Measurements from ENCODE around the gene HOXA11.

DNA sequence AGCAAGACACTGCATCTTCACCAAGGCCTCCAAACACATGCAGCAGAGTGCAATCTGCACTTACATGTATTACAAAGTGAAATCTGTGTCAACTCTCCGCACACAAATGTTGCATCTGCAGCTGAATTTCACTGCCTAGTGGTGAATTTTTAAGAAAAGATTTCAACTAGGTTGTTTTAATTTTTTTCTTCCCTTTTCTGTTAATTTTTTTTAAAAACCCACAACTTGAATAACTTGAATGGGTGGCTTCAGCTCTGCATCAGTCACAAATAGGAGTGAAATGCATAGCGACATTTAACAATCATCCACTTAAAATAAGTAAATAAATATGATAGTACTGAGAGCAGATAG is 8.9 kb upstream of the HOXA11 start:
- no peak for TF ChIP-seq POLR2A (IDR thresholded peaks at IDR 0.05)
- TF ChIP-seq, protein P1, sequence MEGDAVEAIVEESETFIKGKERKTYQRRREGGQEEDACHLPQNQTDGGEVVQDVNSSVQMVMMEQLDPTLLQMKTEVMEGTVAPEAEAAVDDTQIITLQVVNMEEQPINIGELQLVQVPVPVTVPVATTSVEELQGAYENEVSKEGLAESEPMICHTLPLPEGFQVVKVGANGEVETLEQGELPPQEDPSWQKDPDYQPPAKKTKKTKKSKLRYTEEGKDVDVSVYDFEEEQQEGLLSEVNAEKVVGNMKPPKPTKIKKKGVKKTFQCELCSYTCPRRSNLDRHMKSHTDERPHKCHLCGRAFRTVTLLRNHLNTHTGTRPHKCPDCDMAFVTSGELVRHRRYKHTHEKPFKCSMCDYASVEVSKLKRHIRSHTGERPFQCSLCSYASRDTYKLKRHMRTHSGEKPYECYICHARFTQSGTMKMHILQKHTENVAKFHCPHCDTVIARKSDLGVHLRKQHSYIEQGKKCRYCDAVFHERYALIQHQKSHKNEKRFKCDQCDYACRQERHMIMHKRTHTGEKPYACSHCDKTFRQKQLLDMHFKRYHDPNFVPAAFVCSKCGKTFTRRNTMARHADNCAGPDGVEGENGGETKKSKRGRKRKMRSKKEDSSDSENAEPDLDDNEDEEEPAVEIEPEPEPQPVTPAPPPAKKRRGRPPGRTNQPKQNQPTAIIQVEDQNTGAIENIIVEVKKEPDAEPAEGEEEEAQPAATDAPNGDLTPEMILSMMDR (IDR thresholded peaks at IDR 0.05) = no peak
